RPMI7951 (cell line): ENCODE measurements around the gene MPG. TPM values are rescaled to one million over a fixed set of nuclear protein-coding genes. Genes with fewer than 3 reads are reported as not detected.
"Not testable (repeated sequence)": the region's sequence is repeated elsewhere in the genome, so short reads cannot be mapped to it uniquely, and the experiment has no call there.

Experiments used
- DNase-seq: peaks from one replicate; pipeline ENCODE4 v3.0.0-alpha.2; 2012; ENCODE audit warnings: low read depth
- total RNA-seq: library from RNA; depleted of rRNA; stranded (reverse); fragments of >200 nt; shearing (Covaris generic); gene quantifications from 2 replicates; pipeline ENCODE4 v1.2.3, GENCODE V29; 2014; rRNA removed

MPG gene
- 80.5 and 88.8 TPM in 2 replicates for total RNA-seq

GRCh38 chr16:77807-78443 lies at the start of gene MPG:
TSS of gene MPG (plus strand) at chr16:78225. CDS start at chr16:78310, 85 bp downstream.
- DNase-seq, result peak; percentile 76

GRCh38 chr16:30627-31026 lies 47.4 kb upstream of the MPG start:
- DNase-seq, result not testable (repeated sequence)

- not testable (repeated sequence) for DNase-seq
Observed at GRCh38 chr16:33154-33876, 44.7 kb upstream of the MPG start.

GRCh38 chr16:33877-34647 lies 44.0 kb upstream of the MPG start:
- no peak for DNase-seq

GRCh38 chr16:34648-34987 lies 43.4 kb upstream of the MPG start:
- DNase-seq, result no peak

GRCh38 chr16:35011-35677 lies 42.9 kb upstream of the MPG start:
- DNase-seq, result no peak

- DNase-seq, result no peak
Observed at GRCh38 chr16:35678-36305, 42.2 kb upstream of the MPG start.

GRCh38 chr16:36336-36984 lies 41.6 kb upstream of the MPG start:
- DNase-seq, result no peak

- no peak for DNase-seq
Observed at GRCh38 chr16:37511-37910, 40.5 kb upstream of the MPG start.

GRCh38 chr16:38206-38605 lies 39.8 kb upstream of the MPG start:
- not testable (repeated sequence) for DNase-seq

GRCh38 chr16:38941-39892 lies 38.8 kb upstream of the MPG start:
- no peak for DNase-seq

GRCh38 chr16:41439-42068 lies 36.5 kb upstream of the MPG start:
- DNase-seq, result no peak

- no peak for DNase-seq
Observed at GRCh38 chr16:42069-42457, 36.0 kb upstream of the MPG start.

- no peak for DNase-seq
Observed at GRCh38 chr16:42691-43090, 35.3 kb upstream of the MPG start.

GRCh38 chr16:43294-43693 lies 34.7 kb upstream of the MPG start:
- DNase-seq, result no peak

- DNase-seq, result no peak
Observed at GRCh38 chr16:44655-45054, 33.4 kb upstream of the MPG start.

- no peak for DNase-seq
Observed at GRCh38 chr16:45454-45853, 32.6 kb upstream of the MPG start.

- DNase-seq, result not testable (repeated sequence)
Observed at GRCh38 chr16:46510-46909, 31.5 kb upstream of the MPG start.

- no peak for DNase-seq
Observed at GRCh38 chr16:47234-47633, 30.8 kb upstream of the MPG start.
